ELF-1 (cell line): ENCODE results near the gene NTRK3.

Experiments used
- DNase-seq: peaks from one replicate; pipeline ENCODE4 v3.0.0-alpha.2; 2016; ENCODE audit warnings: low read depth, low spot score

The NTRK3 gene

GRCh38 chr15:88124199-88124598 is 132.3 kb downstream of the NTRK3 start:
- no peak for DNase-seq

DNA sequence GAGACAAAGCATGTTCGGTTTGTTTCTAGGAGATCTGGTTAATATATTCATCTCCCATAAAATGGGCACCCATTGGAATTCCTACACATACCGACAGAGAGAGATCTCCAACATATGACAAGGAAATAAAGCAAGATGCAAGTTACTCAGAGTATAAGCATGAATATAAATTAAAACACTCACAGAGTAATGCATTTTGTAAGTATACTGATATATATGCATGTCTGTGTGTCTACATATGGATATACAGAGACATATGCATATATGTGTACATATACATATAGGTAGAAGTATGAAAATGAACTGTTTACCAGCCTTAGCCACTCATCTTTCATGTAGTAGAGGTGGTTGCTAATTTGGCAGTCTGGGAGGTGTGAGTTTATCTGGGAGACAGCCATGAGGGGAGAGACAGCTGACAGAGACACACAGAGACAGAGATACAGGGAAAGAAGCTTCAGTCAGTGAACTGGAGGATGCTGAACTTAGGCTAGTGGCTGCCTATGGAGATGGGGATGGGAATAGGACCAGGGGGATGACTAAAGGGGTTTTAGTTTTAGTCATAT is 134.5 kb downstream of the NTRK3 start:
- DNase-seq = no peak

GRCh38 chr15:88120026-88120425 is 136.5 kb downstream of the NTRK3 start:
- DNase-seq = no peak

GRCh38 chr15:88118741-88119140 is 137.8 kb downstream of the NTRK3 start:
- DNase-seq = no peak

DNA sequence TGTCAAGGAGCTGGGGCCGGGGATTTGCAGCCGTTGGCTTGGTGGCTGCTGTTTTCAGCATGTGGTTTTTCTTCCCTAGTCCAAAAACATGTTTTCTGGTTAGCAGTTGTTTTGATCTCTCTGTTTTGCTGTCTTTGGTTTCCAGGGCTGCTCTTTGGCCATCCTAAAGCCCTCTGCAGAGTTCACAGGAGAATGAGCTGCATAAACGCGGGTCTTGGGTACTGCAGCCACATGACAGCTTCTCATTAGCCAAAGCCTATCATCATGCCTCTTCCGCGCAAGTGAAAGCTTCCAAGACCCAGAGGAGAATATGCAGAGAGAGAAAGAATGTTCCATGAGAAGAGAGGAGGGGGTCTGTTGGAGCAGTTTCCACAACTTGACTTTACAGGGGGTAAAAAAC is 138.5 kb downstream of the NTRK3 start:
- no peak for DNase-seq

DNA sequence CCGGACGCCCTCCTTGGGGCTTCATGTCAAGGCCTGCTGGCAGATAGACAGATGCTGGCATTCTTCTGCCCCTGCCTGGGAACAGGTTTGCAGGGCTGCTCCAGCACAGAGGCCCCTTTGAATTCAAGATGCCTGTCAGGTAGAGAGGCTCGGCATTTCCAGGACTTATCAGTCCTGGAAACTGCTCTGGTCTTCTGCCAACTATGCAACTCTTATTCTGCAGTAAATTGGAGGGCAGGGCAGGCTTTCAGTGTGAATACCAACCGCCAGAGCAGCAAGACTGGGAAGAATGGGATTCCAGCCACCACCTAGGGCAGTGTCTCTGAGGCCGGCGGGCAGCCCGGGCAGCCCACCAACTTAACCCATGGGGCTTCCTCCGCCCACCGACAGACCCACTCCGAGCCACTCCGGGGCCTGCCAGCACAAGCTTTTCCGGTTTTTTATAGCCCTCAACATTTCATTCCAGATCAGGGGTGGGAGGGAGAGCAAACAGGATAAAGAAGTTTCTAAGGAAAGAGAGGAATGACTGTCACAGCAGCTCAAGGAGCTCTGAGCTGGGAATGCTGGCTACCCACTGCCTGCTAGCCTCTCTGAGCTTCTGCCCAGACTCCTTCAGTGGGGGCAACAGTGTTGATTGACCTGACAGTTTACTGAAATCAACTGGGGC is 140.9 kb downstream of the NTRK3 start:
- DNase-seq = no peak

DNA sequence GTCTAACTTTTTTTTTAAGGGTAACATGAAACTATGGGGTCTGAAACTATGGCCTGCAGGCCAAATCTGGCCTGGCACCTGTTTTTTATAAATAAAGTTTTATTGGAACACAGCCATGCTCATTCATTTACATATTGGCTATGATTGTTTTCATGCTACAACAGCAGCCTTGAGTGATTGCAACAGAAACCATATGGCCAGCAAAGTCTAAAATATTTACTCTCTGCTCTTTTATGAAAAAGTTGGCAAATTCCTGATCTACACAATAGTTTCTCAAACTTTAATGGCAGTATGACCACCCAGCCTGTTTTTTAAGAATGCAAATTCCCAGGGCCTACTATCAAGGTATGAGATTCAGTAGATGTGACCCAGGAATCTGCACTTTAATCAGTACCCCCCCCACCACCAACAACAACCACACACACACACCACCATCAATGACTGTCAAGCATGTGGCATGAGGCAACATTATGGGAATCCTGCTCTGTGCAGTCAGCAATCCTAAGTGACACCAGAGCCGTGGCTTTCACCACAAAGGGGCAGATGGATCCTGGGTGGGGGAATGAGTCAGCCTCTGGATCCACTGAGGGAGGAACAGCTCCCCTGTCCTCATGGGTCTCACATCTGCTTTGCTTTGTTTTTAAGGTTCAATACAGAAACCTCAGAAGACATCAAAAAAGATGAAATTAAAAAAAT is 142.8 kb downstream of the NTRK3 start:
- no peak for DNase-seq

GRCh38 chr15:88108991-88109390 is 147.5 kb downstream of the NTRK3 start:
- no peak for DNase-seq

DNA sequence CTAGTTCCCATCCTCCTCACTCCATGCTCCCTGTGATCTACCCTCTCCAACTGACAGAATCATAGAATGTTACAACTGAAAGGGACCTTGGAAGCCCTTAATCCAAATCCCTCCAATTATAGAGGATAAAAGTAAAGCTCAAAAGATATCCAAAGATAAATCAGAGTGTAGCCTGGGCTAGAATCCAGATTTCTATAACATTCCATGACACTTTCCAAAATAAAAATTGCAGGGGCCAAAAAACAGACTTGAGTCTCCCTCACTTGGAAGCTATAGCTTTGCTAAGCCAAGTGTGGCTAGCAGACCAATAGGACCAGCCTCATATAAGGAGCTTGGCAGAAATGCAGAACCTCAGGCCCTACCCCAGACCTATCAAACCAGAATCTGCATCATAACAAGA is 148.1 kb downstream of the NTRK3 start:
- no peak for DNase-seq

DNA sequence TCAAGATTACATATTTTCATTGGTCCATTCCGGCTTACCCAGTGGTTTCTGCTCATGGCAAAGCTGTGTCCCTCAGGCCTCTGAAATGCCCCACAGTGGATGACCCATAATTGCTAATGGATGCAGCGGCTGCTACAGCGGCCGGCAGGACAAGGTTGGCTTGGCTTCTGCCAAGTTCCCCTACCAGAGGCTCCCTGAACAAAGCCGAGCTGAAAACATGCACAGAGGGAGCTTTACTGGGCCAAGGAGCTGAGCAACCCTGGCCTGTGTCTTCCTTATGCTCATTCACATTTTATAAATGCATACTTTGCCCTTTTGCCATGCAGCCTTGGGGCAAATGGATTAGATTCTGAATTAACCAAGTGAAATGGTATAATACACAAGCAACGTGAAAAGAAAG is 150.5 kb downstream of the NTRK3 start:
- no peak for DNase-seq

DNA sequence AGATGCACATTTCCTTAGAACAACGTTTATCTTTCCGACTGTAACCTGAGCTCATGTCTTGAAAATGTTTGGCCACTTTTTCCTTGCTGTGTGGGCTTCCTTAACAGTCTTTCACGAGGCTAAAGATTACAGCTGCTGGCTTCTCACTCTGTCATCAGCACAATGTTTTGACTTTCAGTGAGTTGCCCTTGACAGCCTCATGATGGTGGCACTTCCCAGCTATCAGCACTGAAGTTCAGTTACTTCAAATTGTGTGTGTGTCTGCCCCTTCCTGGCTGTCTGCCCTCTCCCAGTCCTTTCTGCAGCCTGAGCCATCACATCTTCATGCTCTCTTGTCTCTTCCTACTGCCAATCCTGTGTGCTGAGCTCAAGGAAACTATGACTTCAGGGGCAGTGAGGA is 152.2 kb downstream of the NTRK3 start:
- DNase-seq = no peak

GRCh38 chr15:88100181-88100580 is 156.4 kb downstream of the NTRK3 start:
- no peak for DNase-seq

DNA sequence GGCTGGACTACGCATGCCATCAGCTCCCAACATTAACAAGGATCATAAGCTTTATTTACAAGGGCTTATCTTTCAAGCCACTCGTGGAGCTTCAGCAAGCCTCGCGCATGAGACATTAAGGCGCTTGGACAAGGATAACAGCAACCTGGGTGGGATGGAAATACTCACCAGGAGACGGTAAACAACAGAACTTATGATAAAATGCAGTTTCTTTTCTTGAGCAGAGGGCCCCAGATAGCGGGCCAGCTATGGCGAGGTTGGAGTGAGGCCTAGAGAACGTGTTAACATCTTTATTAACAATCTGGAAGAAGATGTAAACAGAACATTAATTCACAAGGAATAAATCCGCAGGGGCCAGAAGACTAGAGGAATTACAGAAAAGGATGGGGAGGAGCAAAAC is 158.2 kb downstream of the NTRK3 start:
- peak; percentile 7 for DNase-seq

GRCh38 chr15:88091444-88092016 is 165.0 kb downstream of the NTRK3 start:
- DNase-seq = no peak

DNA sequence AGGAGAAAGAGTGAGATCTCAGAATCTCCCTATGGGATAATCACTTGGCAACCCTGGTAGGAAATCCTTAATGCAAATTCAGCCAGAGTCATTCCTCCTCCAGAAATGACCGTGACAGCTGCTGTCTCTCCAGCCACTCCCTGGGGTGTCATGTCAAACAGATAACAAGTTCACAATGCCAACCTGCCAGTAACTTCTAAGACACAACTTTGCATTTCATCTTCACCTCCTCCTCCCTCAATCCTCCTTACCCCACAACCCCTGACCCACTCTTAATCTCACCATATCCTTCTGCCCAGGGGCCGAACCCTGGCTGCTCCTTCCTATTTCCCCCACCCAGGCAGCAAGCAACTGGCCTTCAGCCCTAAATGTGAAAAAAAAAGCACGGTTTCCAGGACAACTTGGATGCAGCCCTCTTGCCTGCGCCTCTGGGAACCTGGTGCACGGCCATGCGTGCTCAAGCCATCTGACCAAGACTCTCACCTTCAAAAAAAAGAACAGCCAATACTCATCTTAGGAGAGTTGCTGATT is 166.0 kb downstream of the NTRK3 start:
- DNase-seq = peak; percentile 8

GRCh38 chr15:88089731-88090130 is 166.8 kb downstream of the NTRK3 start:
- no peak for DNase-seq

DNA sequence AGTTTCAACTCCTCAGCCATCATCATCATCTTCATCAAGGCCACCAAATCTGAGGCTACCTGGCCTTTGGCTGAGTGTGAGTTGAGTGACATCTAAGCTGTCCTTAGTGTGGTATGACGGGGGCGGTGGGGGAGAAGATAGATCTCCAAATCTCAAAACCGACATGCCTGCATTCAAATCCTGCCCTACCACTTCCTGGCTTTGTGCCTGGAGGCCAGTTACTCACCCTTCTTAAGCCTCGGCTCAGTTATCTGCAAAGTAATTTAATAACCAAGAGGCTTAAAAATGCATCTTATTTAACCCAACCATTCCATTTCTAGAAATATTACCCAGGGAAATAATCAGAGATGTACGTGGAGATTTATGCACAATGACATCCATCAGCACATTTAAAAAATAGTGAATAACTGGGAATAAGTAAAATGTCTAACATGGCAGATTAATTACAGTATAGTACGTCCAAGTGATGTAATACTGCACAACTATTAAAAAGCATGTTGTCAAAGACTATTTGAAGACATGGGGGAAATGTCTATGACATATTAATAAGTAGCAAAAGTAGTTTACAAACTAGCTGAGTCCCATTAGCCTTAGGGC is 167.4 kb downstream of the NTRK3 start:
- peak; percentile 6 for DNase-seq

DNA sequence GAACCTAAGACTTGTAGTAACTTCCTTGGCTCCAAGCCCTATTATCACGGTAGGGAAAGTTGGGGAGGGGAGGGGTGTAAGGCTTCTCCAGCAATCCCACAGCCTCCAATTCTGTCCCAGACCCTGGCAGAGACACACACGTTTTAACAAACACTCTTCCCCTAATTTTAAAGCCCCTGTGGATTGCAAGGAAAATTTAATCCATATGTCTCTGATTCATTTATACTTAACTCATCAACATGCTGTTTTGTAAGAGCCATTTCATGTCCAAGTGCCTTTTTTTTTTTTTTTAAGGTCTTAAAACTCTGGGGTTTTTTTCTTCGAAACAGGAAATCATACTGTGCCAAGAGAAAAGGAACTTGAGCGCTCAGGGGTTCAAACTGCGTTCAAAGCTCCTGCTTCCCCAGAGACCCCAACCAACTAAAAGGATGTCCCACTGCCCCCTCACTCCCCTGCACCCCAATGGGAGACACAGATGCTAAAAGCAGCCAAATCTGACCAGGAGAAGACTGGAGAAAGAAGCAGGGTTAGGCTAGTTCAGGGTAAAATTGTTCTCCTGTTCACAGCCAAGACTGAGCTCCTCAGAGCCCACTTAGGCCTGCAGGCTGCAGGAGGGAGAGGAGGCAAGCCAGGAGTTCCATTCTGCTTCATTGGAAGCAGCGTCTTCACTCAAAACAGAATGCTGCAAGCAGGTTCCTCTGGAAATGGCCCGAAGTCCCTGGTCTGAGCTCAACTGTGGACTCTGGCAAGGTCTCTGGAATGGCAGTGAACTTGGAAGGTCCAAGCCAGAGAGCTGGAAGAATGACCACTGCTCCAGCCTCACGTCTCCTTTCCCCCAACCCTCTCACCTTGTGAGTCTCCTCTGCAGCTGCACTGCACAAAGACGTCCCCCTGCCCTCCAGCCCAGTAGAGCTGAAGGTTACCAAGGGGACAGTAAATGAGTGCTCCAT is 172.5 kb downstream of the NTRK3 start:
- no peak for DNase-seq

DNA sequence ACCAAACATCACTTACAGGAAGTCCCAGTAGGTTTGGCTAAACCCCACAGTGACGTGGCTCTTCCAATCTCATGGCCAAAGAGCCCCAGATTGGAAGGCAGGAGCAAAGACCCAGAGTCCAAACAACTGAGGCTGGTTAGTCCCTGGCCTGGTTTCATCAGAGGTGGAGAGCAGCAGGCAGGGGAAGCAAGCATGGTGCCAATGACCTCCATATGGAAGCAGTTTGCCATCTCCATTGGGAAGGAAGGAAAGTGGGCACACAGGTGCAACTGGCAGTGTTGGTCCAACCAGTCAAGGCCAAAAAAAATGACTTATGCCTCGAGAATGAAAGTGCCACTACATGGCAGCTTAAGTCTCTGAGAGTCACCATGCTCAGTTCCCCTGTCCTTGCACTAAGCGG is 175.9 kb downstream of the NTRK3 start:
- DNase-seq = no peak

- no peak for DNase-seq
Observed at GRCh38 chr15:88077296-88078020, 179.1 kb downstream of the NTRK3 start.
